NK-92 treated with Interleukin-12 subunit alpha and Interleukin-12 subunit beta, amount 100 ng/mL, for 24 hours (cell line): ENCODE measurements around the gene GRIN2A.

ENCODE experiments used
- DNase-seq: peaks from one replicate; lab custom pipeline; 2025; lab: John Stamatoyannopoulos, UW

Gene GRIN2A

DNA sequence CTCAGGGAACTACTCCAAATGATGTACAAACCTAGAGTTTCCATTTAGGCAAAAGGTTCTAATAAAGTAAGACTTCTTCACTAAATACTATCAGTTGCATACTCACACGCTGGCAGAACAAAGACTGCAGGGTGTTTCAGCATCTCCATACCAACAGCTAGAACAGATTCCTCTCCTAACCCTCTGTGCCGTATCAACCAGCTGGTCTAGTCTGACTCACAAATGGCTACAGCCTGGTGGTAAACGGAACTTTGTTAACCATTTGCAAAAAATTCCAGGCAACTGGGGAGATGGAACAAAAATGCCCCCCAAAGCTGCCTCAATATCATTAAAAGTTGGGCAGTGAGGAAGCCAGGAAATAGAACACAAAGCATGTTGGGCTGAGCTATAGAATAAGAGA, 217.1 kb downstream of the GRIN2A start:
- DNase-seq, result no peak

DNA sequence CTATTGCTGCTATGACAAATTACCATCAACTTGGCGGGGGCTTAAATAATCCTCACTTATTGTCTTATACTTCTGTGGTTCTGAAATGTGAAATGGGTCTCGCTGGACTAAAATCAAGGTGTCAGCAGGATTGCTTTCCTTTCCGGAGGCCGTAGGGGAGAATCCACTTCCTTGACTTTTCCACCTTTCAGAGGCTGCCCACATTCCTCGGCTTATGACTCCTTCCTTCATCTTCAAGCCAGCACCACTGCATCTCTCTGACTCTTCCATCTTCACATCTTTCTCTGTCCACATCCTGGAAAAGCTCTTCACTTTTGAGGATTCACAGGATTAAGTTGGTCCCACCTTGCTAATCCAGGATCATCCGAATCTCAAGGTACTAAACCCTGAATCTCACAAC, 217.8 kb downstream of the GRIN2A start:
- no peak for DNase-seq

DNA sequence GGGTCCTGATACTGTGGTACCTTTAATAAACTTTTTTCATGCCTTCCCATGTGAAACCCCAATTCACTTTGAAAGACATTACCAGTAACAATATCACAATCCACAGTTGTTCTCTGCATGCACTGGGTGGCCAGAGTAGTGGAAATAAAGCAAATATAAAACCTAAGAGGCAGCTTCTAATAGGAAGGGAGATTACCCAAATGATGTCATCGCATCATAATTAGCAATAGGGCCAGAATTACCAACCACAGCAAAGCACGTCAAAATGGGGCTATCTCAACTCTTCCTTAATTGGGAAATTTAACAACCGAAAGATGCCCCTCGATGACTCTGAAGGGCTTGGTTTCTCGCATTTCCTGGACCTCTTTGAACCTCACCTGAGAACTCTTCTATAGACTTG, 224.8 kb downstream of the GRIN2A start:
- DNase-seq, result no peak

DNA sequence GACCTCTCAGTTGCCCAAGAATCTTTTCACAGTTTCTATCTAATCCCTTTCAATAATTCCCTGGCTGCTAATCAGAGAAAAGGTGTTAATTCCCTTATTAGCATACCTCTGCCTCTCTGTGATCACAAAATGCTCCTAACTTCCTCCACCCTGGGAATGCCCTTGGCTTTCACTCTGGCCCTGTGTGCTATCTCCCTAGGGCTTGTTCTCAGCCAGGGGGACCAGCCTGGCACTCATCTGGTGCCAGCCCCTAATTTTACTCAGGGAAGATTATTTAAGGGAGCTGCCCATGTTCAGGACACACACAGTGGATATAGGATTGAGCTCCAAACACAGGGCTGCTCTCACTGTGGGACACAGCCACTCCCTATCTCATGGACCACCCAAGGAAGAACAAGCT, 225.2 kb downstream of the GRIN2A start:
- DNase-seq, result no peak

DNA sequence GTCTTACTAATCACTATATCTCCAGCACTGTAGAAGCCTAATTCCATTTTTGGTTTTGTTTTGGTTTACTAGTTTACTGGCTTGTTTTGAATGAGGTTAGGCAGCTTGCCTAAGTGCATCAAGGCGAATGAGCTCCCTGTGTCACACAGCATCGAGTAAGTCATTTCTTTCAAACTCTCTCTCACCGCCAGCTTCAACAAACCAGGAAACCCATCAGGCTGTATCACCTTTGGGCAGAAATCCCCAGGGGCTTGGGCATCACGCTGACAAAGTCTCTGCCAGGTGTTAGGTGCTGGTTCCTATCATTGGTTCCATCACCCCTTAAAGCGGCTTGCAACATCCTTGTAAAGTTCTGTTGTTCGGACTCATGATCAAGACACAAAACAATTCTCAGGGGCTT, 226.6 kb downstream of the GRIN2A start:
- DNase-seq, result no peak

DNA sequence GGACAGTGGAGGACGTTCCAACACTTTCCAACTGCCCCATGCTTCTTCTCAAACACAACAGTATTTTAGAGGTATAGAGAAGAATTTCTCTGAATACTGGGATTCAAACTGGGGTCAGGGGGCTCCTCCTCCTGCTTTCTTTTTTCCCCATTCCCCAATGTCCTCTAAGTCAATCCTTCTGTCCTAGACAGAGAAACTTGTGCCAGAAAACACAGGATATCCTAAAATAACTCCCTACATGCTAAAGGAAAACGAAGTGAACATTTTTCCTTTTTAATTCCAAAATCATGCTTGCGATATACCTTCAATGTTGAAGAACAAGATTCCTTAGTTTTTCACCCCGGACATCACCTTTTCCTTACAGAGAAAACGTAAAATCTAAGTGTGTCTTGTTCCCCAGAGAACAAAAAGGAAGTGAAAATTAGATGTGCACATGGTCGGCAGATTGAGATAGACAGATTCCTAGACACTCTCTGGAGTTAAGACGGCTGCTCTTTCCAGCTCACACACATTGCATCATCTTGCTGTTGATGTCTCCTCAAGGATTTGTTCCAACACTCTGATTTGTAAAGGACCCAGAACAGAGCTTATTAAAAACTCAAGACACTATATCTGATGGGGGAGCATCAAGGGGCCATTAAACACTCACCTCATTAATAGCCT, 228.2 kb downstream of the GRIN2A start:
- DNase-seq, result no peak

DNA sequence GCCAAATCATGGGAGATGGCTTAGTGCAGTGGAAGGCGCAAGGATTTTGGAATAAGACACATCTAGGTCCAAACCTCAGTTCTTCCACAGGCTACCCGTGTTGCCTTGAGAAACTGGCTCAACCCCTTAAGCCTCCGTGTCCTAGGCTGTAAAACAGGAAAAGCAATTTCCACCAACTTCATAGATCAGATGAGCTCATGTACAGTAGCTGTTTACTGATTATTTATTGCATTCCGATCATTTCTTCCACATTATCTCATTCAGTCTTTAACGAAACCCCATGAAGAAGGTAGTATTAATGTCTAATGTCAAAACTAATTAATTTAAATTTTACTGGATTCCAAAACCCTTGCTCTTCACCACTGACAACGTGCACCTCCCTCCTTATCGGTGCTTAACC, 231.6 kb downstream of the GRIN2A start:
- DNase-seq, result no peak

DNA sequence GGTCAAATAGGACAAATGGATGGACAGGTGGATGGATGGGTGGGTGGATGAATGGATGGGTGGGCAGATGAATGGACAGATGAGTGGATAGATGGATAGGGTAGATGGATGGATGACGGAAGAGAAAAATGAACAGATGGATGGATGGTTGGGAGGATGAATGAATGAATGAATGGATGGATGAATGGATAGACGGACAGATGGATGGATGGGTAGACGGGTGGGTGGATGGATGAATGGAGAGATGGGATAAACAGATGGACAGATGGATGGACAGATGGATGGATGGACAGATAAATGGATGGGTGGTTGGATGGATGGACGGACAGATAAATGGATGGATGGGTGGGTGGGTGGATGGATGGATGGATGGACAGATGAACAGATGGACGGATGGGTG, 232.8 kb downstream of the GRIN2A start:
- no peak for DNase-seq

DNA sequence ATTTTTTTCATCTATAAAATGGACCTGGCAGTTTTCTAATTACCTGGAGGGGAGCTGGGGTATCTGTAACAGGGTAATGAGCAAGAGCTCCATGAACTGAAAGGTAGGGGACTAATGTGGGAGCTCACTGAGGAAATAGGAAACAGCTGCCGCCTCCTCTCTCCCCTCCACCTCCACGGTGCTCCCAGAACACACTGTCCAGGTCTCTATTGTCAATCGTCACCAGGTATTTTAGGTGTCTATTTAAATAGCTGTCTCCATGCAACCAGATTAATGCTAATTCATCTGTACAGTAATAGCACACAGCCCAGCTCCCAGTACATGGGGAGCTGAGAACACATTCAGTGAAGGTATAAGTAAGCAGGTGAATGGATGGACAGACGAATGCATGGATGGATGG, 233.3 kb downstream of the GRIN2A start:
- no peak for DNase-seq

DNA sequence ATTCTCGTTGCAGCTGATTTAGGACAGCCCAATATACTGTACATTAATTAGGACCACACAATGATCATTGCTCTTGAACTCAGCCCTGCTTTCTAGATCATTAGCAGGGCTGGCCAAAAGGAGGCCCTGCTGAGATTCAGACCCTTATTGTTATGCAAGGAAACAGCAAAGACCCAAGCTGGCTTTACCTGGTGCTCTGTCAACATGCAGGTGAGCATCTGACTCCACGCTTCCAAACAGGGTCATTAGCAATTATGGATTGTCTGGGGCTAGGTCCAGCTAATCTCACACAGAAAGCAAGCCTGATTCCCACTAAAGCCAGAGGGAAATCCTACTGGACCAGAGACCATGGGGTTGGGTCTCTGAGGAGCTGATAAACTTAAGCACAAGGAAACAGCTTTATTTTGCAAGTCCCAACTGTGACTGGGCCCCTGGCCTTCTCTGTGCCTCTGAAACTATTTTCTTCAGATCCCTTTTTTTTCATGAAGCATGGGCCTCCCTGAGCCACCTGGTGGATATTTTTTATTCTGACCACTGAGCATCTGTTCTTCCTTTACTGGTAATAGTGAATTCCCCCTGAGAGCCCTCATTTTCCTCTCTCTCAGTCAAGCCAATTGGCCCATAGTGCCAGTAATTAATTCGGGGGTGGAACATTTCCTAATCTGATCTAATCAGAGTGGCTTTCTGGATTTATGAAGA, 236.1 kb downstream of the GRIN2A start:
- no peak for DNase-seq

DNA sequence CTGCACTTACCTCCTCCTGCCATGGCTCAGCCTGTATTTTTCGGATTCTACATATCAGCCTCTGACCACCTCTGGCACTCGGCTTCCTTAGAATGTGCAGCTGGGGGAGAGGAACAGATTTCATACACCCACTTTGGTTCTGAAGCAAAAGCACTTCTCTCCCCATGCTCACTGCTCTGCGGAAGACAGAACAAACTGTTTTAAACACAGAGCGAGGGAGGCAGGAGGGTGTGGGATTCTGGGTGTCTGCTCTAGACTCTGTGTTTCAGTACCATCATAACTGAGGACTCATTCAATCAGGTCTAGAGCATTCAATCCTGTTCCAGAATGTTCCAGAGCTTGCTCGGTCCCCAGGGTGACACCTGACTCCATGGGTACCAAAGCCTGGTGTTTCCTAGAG, 239.1 kb downstream of the GRIN2A start:
- DNase-seq, result no peak

DNA sequence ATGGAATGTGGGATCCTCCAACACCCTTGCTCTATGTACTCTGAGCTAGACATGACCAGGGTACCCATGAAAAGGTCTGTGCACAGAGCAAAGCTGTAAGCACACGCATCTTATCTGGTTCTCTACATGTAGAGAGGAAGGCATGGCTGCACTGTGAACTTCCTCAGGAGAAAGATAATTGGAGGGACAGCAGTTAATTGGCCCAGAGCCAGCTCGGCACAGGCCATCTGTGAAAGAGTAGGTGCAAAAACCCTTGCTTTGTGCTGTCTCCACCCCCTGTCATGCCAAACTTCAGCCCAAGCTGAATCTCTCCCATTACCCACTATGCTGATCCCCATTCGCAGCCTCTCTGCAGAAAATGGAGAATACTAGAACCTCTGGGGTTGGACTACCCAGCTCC, 241.0 kb downstream of the GRIN2A start:
- DNase-seq, result no peak

DNA sequence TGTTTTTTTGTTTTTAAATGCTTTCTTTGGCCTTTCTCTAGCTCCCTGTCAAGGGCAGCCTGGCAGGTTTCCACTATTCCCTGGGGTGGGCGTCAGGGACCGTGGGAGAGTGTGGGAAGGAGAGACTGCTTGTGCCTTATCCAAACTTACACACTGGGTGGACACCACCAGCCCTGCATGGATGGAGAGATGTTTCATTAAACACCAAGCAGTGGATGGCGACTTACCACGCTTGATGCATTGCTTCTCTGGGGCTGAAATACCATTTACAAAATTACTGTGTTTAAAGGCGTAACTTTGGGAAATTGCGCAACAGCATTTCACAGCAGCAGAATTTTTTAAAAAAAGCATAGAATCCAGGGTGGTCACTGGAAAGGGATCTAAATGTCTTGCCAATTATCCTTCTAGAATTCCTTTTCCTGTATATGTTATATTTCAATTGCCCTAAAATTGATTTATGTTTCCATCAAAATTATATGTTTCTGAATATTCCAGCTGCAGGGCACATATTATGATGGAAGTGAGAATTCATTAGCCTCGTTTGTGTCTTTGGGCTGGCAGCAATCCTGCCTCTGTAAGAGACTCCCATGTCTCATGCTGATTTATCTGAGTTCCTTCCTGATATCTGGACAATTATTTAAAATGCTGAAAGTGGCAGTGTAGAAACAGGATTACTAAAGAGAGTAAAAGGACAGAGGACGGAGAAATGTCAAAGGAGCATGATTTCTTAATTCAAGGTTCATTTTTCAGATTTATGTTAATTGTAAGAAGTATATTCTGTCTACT, 247.3 kb downstream of the GRIN2A start:
- DNase-seq, result no peak

DNA sequence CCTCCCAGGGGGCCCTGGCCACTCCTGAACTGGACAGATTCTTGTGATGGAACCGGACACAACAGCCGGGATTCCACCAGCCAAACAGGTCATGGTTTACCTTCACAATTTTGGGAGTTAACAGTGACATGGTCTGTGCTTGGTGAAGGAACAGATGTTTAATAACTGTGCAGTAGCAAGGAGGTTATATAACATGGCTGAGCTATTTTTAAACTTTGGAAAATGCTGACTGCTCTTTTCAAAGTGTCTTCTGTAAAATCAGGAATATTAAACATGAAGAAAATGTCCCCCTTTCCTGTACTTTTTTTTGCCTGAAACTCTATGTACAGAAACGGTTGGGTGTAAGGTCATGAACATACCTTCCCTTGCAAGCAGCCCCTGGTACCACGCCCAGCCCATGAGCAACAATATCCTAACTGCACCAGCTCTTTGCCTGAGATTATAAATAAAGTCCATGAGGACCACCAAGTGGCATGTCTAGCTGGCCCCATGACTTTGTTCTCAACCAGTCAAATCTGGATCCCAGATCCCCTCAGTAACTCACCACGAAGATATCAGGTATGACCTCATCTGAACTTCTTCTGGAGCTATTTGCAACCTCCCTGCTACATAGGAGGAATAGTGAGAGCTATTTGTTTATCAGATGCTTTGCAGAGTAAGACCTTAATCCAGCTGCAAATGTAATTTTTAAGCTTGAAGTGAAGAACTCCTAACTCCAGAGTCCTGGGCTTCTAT, 249.1 kb downstream of the GRIN2A start:
- no peak for DNase-seq

DNA sequence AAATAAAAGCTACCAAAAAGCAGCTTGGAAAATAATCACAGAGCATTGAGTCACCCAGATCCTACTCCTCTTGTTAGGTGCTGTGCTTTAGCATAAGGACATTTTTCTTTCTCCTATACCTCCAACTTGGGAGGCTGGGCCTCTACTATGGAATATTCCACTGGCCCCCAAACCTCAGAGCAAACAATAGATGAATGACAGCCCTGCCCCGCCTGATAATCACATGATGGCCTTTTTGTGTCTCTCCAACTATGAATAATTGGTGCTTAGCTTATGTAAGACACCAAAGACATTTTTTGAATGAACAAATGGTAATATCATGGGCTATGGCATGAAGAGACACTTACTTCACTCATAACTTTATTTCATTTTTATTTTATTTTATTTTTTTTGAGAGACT, 250.2 kb downstream of the GRIN2A start:
- no peak for DNase-seq

DNA sequence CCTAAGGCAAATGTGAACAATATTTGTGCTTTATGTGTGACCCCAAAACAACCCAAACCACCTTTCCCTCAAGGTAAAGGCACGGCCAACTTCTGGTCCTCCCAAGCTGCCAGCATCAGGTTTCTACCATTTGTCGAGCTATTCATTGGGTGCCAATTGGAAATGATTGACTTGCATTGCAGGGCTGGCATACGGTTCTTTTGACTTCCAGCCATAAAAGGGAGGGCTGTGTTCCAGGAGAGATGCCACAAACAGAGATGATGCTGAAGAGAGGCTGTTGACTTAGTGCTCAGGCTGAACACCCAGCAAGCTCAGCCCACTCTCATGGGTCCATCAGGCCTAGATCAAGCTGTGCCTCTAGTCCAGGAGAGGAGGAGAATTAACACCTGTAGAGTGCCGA, 252.4 kb downstream of the GRIN2A start:
- DNase-seq, result no peak

DNA sequence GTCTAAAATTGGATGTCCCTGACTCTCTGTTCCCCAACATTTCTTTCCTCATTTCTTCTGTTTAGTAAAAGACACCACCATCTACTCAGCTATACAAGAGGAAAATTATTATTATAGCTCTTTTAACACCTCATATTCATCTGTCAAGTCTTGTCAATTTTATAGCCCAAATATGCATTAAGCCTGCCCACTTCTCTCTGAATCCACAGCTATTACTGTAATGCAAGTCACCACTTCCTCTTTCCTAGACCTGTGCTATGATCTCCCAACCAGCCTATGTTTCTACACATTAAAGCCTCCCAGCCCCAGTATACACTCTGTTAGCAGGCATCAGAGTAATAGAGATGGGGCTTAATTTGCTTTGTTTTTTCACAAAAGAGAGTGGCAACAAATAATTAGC, 252.9 kb downstream of the GRIN2A start:
- no peak for DNase-seq

DNA sequence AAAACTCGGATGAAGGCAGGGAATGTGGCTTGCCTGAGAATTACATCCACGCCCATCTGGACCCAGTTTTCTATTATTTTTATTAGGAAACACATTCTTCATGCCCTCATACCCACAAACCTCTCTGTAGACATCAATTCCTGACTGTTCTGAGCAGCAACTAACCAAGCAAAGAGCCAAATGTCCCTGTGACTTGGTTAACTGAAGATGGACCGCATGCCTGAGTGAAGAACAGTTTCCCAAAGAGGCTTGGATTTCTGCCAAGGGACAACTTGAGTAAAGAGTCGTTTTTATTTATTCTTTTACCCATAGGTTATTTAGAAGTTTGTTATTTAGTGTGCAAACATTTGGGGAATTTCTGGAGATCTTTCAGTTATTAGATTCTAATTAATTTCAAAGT, 259.8 kb downstream of the GRIN2A start:
- DNase-seq, result no peak

DNA sequence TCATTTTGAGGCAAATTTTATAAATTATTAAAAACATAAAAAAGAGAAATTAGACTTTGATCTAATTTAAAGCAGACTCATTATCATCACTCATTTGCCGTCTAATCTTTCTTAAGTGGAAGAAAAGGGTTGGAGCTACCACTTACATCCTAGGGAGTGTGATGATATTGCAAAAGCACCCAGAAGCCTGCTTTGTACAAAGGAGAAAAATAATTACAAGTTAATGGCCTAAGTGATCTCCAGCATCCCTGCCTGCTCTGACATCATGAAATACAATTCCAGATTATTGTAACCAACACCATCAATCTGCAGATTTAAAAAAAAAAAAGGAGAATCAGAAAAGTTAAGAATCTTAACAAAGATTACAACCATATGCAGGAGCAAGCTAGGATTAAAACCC, 260.2 kb downstream of the GRIN2A start:
- DNase-seq, result no peak

DNA sequence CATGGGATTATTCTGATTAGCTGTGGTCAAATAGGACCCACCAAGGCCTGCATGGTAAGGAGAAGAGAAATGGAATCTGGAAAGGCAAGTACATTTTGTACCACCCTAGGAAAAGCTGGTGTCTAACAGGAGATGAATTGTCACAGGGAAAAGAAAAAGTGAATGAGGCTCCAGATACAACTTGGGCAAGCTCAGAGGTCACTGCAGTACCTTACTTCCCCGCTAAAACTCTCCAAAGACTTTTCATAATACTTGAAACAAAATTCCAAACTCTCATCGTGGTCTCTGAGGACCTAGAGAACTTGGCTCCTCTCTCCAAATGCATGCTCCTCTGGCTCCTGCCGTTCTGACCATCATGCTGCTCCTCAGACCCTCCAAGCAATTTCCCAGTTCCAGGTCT, 262.8 kb downstream of the GRIN2A start:
- DNase-seq, result no peak

DNA sequence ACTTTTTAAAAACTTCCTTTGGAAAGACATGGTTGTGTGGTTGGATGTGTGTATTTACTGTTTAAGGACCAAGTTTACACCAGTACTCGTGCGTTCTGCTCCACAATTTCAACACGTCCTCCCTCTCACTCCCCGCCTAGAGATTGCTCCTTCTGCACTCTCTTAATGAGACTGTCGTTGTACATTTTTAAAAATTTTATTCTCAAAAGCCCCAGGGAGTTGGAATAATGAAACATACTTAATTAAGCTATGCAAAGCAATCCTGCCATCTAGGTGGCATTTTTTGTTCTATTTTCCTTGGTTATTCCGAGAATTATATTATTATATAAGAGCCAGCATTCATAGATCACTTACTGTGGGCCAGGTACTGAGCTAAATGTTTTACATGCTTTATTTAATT, 264.5 kb downstream of the GRIN2A start:
- no peak for DNase-seq

DNA sequence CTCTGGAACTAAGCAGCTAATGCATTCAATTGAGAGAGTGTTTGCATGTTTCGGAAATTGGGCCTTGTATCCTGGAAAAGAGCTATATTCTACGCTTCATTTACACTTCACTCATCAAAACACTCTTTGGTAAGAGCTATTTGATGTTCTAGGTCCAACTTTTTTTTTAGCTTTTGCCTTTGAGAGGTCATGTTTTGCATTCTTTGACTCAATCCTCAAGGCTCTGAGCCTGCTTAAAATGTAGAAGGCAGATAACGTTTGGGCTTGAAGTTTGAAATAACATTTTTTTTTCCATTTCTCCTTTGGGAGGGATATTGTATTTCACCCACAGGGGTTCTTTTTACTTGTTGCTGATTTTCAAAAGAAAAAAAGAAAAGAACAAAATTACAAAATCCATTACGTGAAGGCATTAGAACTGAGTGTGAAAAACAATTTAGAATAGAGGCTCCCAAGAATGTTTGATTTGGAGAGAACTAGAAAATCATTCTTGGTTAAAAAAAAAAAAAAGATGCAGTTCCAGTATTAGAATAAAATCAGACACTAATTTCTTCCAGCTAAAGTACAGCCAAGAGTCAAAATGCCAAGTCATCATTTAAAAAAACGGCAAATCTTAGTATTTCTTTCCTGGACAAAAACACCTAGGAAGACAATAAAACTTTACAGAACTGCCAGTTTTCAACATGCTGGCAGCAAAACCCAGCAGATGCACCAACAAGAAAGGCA, 268.5 kb downstream of the GRIN2A start:
- DNase-seq, result no peak
